GM12878 (cell line): ENCODE measurements around the gene PRCC. TPM values are rescaled to one million over a fixed set of nuclear protein-coding genes. Genes with fewer than 3 reads are reported as not detected.
A peak's percentile ranks its signal among the peaks of the same experiment; 100 is the strongest.

Experiments
- BHLHE40 ChIP-seq, 2 experiments: fragments of 450-650 bp in 1 of 2; IDR thresholded peaks; 2 replicates each; pipeline ENCODE4 v1.6.1; 2011 to 2017; ENCODE audit warnings: low read depth in 2 of 2, borderline replicate concordance in 1 of 2, improper control_type of control experiment in 1 of 2, low read length in 1 of 2, mild to moderate bottlenecking in 1 of 2
- BMI1 ChIP-seq: fragments of 450-650 bp; IDR thresholded peaks from 2 replicates; pipeline ENCODE4 v1.6.1; 2016; ENCODE audit warnings: mild to moderate bottlenecking, moderate library complexity, borderline replicate concordance
- EGR1 ChIP-seq, 2 experiments: IDR thresholded peaks; 1 replicate in 1 of 2; 2 replicates in 1 of 2; pipeline ENCODE4 v1.6.1; 2011 to 2012; ENCODE audit warnings: low read depth in 2 of 2, low read length in 2 of 2, borderline replicate concordance in 1 of 2, mild to moderate bottlenecking in 1 of 2, moderate library complexity in 1 of 2
- IKZF1 ChIP-seq: fragments of 450-650 bp; conservative IDR thresholded peaks from 2 replicates; pipeline ENCODE4 v1.6.1; 2017; ENCODE audit warnings: antibody characterized with exemption, mild to moderate bottlenecking
- KLF5 ChIP-seq: fragments of 450-650 bp; IDR thresholded peaks from 2 replicates; pipeline ENCODE4 v1.6.1; 2014; ENCODE audit warnings: mild to moderate bottlenecking; ENCODE audit not compliant: partially characterized antibody
- MTA3 ChIP-seq: IDR thresholded peaks from 2 replicates; pipeline ENCODE4 v1.6.1; 2012; ENCODE audit warnings: low read length, inconsistent platforms, borderline replicate concordance
- MXI1 ChIP-seq: fragments of 150-350 bp; IDR thresholded peaks from 2 replicates; pipeline ENCODE4 v1.6.1; 2011; ENCODE audit warnings: low read depth, mild to moderate bottlenecking, inconsistent platforms, low read length, improper control_type of control experiment
- NR2C2 ChIP-seq: IDR thresholded peaks from 2 replicates; pipeline ENCODE4 v1.6.1; 2011; ENCODE audit warnings: borderline replicate concordance, low read depth; ENCODE audit not compliant: control insufficient read depth, insufficient read length
- POLR2A ChIP-seq: IDR thresholded peaks from 2 replicates; pipeline ENCODE4 v1.6.1; 2011; ENCODE audit warnings: low read depth, mild to moderate bottlenecking, low read length
- POLR2AphosphoS2 ChIP-seq: IDR thresholded peaks from 2 replicates; pipeline ENCODE4 v1.6.1; 2011; ENCODE audit warnings: low read depth, mild to moderate bottlenecking, low read length, improper control_type of control experiment, moderate library complexity
- RB1 ChIP-seq: fragments of 450-650 bp; formaldehyde crosslinking; IDR thresholded peaks from 2 replicates; pipeline ENCODE4 v1.6.1; 2017; ENCODE audit warnings: mild to moderate bottlenecking, borderline replicate concordance
- SIX5 ChIP-seq: IDR thresholded peaks from 2 replicates; pipeline ENCODE4 v1.6.1; 2011; ENCODE audit warnings: mild to moderate bottlenecking, low read depth, low read length, moderate library complexity; ENCODE audit not compliant: severe bottlenecking
- SMAD1 ChIP-seq: fragments of 450-650 bp; IDR thresholded peaks from 2 replicates; pipeline ENCODE4 v1.6.1; 2018; ENCODE audit warnings: mild to moderate bottlenecking, low read depth; ENCODE audit not compliant: partially characterized antibody
- TCF3 ChIP-seq: IDR thresholded peaks from 2 replicates; pipeline ENCODE4 v1.6.1; 2012; ENCODE audit warnings: low read depth, mild to moderate bottlenecking, low read length, borderline replicate concordance; ENCODE audit not compliant: insufficient read depth
- ZNF207 ChIP-seq: fragments of 450-650 bp; IDR thresholded peaks from 2 replicates; pipeline ENCODE4 v1.6.1; 2014; ENCODE audit warnings: antibody characterized with exemption, mild to moderate bottlenecking, borderline replicate concordance
- polyA plus RNA-seq, 11 experiments: library from polyadenylated mRNA; depleted of rRNA in 4 of 11; unstranded in 6 of 11; stranded (reverse) in 5 of 11; fragments of >200 nt; fragmentation: Nextera tagmentation in 4 of 11; fragmentation: Illumina TruSeq in 1 of 11; extraction: Ambion mirVana in 4 of 11; extraction: Trizol in 1 of 11; gene quantifications; 1 replicate in 1 of 11; 2 replicates in 10 of 11; pipeline versions ENCODE4 v1.2.1 to v1.2.3, GENCODE V29; 2011 to 2016; ENCODE audit warnings: inconsistent platforms in 2 of 11, missing spikeins in 2 of 11, low read depth in 1 of 11
- total RNA-seq, 4 experiments: library from RNA; depleted of rRNA in 3 of 4; stranded (reverse); fragments of >200 nt in 3 of 4; fragmentation: Illumina TruSeq in 1 of 4; extraction: Trizol in 1 of 4; gene quantifications; 2 replicates each; pipeline versions ENCODE4 v1.2.1 to v1.2.3, GENCODE V29; 2013 to 2021
- TF ChIP-seq, protein P1 (sequence below): fragments of 450-650 bp; IDR thresholded peaks from 2 replicates; pipeline ENCODE4 v1.6.1; 2014; ENCODE audit warnings: mild to moderate bottlenecking
- TF ChIP-seq, protein P2 (sequence below): fragments of 450-650 bp; conservative IDR thresholded peaks from 2 replicates; pipeline ENCODE4 v1.6.1; 2017; ENCODE audit warnings: mild to moderate bottlenecking, moderate library complexity
- TF ChIP-seq, protein P3 (sequence below): fragments of 450-650 bp; IDR thresholded peaks from 2 replicates; pipeline ENCODE4 v1.6.1; 2018; ENCODE audit warnings: borderline replicate concordance, mild to moderate bottlenecking; ENCODE audit not compliant: partially characterized antibody
- TF ChIP-seq, protein P4 (sequence below), 3 experiments: IDR thresholded peaks in 2 of 3; conservative IDR thresholded peaks in 1 of 3; 2 replicates each; pipeline ENCODE4 v1.5.1; 2011; ENCODE audit warnings: low read depth in 3 of 3, low read length in 3 of 3, mild to moderate bottlenecking in 3 of 3, control low read depth in 2 of 3, moderate library complexity in 2 of 3, inconsistent platforms in 1 of 3, mixed read lengths in 1 of 3; ENCODE audit not compliant: control insufficient read depth in 2 of 3, insufficient read depth in 1 of 3; ENCODE audit errors: extremely low read depth in 1 of 3

PRCC gene
- total and polyA plus RNA-seq, 10 of the 15 experiments (the other 5 are each of a cell fraction or from before 2014, with no cell fraction given) = 23.8 to 132 (median 63.1) TPM

DNA sequence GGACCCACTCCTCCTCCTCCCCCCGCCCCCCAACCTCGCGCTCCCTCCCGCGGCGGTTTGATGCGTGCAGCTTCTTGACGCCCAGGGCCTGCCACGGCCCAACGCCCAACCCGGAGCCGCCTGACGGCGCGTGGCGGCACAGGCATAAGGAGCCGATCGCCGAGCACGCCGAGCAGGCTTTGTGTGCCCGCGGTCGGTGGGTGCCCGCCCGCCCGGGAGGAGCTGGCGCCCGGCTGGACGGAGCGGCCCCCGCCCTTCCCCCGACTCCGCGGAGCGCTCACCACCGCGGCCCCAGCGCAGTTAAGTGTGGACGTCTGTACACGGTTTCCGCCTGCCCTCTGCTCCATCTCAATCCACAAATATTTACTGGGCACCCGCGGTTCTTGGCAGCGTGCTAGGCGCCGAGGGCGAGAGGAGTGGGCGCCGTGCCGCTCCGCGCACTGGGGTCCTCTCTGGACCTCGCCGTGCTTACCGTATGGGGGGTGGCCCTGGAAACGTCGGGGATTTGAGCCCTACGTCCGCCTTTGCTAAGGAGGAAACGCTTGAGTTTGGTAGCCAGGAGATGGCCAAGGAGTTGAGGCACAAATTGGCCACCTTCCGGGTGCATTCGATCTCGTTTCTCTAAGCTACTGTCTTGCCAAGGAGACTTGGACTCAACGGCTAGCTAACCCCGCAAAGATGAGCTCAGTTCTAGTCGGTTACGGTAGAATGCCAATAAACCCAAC, 15.4 kb upstream of the PRCC start (continued):
- TF ChIP-seq, protein P1, sequence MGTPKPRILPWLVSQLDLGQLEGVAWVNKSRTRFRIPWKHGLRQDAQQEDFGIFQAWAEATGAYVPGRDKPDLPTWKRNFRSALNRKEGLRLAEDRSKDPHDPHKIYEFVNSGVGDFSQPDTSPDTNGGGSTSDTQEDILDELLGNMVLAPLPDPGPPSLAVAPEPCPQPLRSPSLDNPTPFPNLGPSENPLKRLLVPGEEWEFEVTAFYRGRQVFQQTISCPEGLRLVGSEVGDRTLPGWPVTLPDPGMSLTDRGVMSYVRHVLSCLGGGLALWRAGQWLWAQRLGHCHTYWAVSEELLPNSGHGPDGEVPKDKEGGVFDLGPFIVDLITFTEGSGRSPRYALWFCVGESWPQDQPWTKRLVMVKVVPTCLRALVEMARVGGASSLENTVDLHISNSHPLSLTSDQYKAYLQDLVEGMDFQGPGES = 0 out of 2 replicates have a peak, but pooled peaks have one; percentile 42
- TF ChIP-seq SMAD1 (no peak), IKZF1 (peak; percentile 82), BMI1 (no peak), TCF3 (0 out of 2 replicates have a peak, but pooled peaks have one; percentile 40), MXI1 (no peak; the same call in 1 of the 2 replicates), RB1 (peak; percentile 52; the same call in 1 of the 2 replicates), POLR2A (peak; percentile 84), MTA3 (no peak), ZNF207 (peak; percentile 67; the same call in 1 of the 2 replicates), KLF5 (peak; percentile 38), SIX5 (peak; percentile 37), EGR1 (IDR thresholded peaks at IDR 0.05; ENCODE audit: borderline replicate concordance in 1 of 2, low read depth in 2 of 2, low read length in 2 of 2) (peak; percentile 51 to 75), NR2C2 (peak; percentile 75), BHLHE40 (IDR thresholded peaks at IDR 0.05; ENCODE audit: borderline replicate concordance in 1 of 2, low read depth in 2 of 2, low read length in 1 of 2) (peak; percentile 83 to 93), POLR2AphosphoS2 (peak; percentile 68)
- TF ChIP-seq, protein P2, sequence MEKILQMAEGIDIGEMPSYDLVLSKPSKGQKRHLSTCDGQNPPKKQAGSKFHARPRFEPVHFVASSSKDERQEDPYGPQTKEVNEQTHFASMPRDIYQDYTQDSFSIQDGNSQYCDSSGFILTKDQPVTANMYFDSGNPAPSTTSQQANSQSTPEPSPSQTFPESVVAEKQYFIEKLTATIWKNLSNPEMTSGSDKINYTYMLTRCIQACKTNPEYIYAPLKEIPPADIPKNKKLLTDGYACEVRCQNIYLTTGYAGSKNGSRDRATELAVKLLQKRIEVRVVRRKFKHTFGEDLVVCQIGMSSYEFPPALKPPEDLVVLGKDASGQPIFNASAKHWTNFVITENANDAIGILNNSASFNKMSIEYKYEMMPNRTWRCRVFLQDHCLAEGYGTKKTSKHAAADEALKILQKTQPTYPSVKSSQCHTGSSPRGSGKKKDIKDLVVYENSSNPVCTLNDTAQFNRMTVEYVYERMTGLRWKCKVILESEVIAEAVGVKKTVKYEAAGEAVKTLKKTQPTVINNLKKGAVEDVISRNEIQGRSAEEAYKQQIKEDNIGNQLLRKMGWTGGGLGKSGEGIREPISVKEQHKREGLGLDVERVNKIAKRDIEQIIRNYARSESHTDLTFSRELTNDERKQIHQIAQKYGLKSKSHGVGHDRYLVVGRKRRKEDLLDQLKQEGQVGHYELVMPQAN = peak; percentile 61
- TF ChIP-seq, protein P3, sequence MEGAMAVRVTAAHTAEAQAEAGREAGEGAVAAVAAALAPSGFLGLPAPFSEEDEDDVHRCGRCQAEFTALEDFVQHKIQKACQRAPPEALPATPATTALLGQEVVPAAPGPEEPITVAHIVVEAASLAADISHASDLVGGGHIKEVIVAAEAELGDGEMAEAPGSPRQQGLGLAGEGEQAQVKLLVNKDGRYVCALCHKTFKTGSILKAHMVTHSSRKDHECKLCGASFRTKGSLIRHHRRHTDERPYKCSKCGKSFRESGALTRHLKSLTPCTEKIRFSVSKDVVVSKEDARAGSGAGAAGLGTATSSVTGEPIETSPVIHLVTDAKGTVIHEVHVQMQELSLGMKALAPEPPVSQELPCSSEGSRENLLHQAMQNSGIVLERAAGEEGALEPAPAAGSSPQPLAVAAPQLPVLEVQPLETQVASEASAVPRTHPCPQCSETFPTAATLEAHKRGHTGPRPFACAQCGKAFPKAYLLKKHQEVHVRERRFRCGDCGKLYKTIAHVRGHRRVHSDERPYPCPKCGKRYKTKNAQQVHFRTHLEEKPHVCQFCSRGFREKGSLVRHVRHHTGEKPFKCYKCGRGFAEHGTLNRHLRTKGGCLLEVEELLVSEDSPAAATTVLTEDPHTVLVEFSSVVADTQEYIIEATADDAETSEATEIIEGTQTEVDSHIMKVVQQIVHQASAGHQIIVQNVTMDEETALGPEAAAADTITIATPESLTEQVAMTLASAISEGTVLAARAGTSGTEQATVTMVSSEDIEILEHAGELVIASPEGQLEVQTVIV = peak; percentile 68
- TF ChIP-seq, protein P4, sequence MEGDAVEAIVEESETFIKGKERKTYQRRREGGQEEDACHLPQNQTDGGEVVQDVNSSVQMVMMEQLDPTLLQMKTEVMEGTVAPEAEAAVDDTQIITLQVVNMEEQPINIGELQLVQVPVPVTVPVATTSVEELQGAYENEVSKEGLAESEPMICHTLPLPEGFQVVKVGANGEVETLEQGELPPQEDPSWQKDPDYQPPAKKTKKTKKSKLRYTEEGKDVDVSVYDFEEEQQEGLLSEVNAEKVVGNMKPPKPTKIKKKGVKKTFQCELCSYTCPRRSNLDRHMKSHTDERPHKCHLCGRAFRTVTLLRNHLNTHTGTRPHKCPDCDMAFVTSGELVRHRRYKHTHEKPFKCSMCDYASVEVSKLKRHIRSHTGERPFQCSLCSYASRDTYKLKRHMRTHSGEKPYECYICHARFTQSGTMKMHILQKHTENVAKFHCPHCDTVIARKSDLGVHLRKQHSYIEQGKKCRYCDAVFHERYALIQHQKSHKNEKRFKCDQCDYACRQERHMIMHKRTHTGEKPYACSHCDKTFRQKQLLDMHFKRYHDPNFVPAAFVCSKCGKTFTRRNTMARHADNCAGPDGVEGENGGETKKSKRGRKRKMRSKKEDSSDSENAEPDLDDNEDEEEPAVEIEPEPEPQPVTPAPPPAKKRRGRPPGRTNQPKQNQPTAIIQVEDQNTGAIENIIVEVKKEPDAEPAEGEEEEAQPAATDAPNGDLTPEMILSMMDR (IDR thresholded peaks at IDR 0.05 in 2 of 3, conservative IDR thresholded peaks at IDR 0.05 in 1 of 3; ENCODE audit: control insufficient read depth in 2 of 3, extremely low read depth in 1 of 3, insufficient read depth in 1 of 3, low read depth in 3 of 3, low read length in 3 of 3) = 0 out of 6 replicates have a peak, but pooled peaks of 1 of the 3 experiments have one; percentile 3
